ENCODE measurements around the gene RAVER1.

Gene RAVER1

GRCh38 chr19:10306327-10306726 lies 27.0 kb downstream of the RAVER1 start:
- no peak for TF ChIP-seq CTCF (IDR thresholded peaks at IDR 0.05; ENCODE audit: low read depth, low read length, missing control alignments)
- in situ Hi-C loops (cut with HindIII; ENCODE audit: low pct_ligation_motif_present, low sequenced_read_pairs), result no loop called here
- Histone ChIP-seq H3K27ac (no peak overlapping the region), H3K27me3 (replicated peaks) (no peaks in the 10 kb centered on the region), H3K36me3 (replicated peaks) (peaks cover 5% of the 10 kb centered on the region), H3K4me3 (ENCODE audit: low read depth, low read length) (no peak overlapping the region)
- DNase-seq, result no peak

GRCh38 chr19:10305139-10305806 lies 28.1 kb downstream of the RAVER1 start:
- in situ Hi-C loops (cut with HindIII; ENCODE audit: low pct_ligation_motif_present, low sequenced_read_pairs), result no loop called here
- no peak for TF ChIP-seq CTCF (IDR thresholded peaks at IDR 0.05; ENCODE audit: low read depth, low read length, missing control alignments)
- Histone ChIP-seq H3K27me3 (replicated peaks) (no peaks in the 10 kb centered on the region), H3K4me3 (ENCODE audit: low read depth, low read length) (no peak overlapping the region), H3K36me3 (replicated peaks) (peaks cover 4% of the 10 kb centered on the region), H3K27ac (no peak overlapping the region)
- peak; percentile 40 for DNase-seq

GRCh38 chr19:10299545-10300458 lies 33.5 kb downstream of the RAVER1 start:
- in situ Hi-C loops (cut with HindIII; ENCODE audit: low pct_ligation_motif_present, low sequenced_read_pairs), result no loop called here
- no peak for DNase-seq
- Histone ChIP-seq H3K36me3 (replicated peaks) (no peaks in the 10 kb centered on the region), H3K4me3 (ENCODE audit: low read depth, low read length) (no peak overlapping the region), H3K27ac (no peak overlapping the region), H3K27me3 (replicated peaks) (peaks cover 14% of the 10 kb centered on the region)
- TF ChIP-seq CTCF (IDR thresholded peaks at IDR 0.05; ENCODE audit: low read depth, low read length, missing control alignments), result no peak

GRCh38 chr19:10295847-10296591 lies 37.3 kb downstream of the RAVER1 start:
- in situ Hi-C loops (cut with HindIII; ENCODE audit: low pct_ligation_motif_present, low sequenced_read_pairs), result no loop called here
- no peak overlapping the region for H3K27ac ChIP-seq
- H3K27me3 ChIP-seq (replicated peaks), result peaks cover 48% of the 10 kb centered on the region
- H3K36me3 ChIP-seq (replicated peaks), result no peaks in the 10 kb centered on the region
- no peak for TF ChIP-seq CTCF (IDR thresholded peaks at IDR 0.05; ENCODE audit: low read depth, low read length, missing control alignments)
- no peak for DNase-seq
- H3K4me3 ChIP-seq (ENCODE audit: low read depth, low read length), result no peak overlapping the region

GRCh38 chr19:10295305-10295846 lies 38.0 kb downstream of the RAVER1 start:
- no peak overlapping the region for H3K27ac ChIP-seq
- in situ Hi-C loops (cut with HindIII; ENCODE audit: low pct_ligation_motif_present, low sequenced_read_pairs), result no loop called here
- H3K4me3 ChIP-seq (ENCODE audit: low read depth, low read length), result peak overlapping the region; percentile 1
- no peak for DNase-seq
- TF ChIP-seq CTCF (IDR thresholded peaks at IDR 0.05; ENCODE audit: low read depth, low read length, missing control alignments), result peak; percentile 29
- H3K36me3 ChIP-seq (replicated peaks), result no peaks in the 10 kb centered on the region
- H3K27me3 ChIP-seq (replicated peaks), result peaks cover 55% of the 10 kb centered on the region
